T-cell (primary cell): Measurements from ENCODE around the gene ZNF669. TPM values are rescaled to one million over a fixed set of nuclear protein-coding genes. Genes with fewer than 3 reads are reported as not detected.

ENCODE experiments used
- ATAC-seq, 4 experiments: fragments of 200-7000 bp in 3 of 4; fragments of 150-1000 bp in 1 of 4; cut with Tn5 transposase; replicated peaks in 1 of 4; 1 replicate in 3 of 4; 2 replicates in 1 of 4; pipeline ENCODE4 v1.10.0; 2021; ENCODE audit warnings: moderate library complexity in 3 of 4, mild to moderate bottlenecking in 2 of 4, moderate number of reproducible peaks in 1 of 4
- CTCF ChIA-PET, 2 donors: fragments of 300-600 bp; sonication (Branson Sonifier 250); formaldehyde crosslinking; loops; one replicate each; lab custom pipeline; 2022; ENCODE audit warnings: antibody characterized with exemption in 2 of 2; lab: Charles Lee
- POLR2A ChIA-PET, 2 donors: fragments of 300-600 bp; sonication (Branson Sonifier 250); formaldehyde crosslinking; loops; one replicate each; lab custom pipeline; 2022; ENCODE audit warnings: antibody characterized with exemption in 2 of 2; lab: Charles Lee
- DNase-seq, 35 experiments: peaks; one replicate each; pipeline versions ENCODE4 v3.0.0 to v3.0.0-alpha.2; 2013 to 2023
- H3K27ac ChIP-seq: one replicate; pipeline ENCODE4 v1.5.1; 2013; ENCODE audit warnings: low read length
- H3K27me3 ChIP-seq, 2 experiments: replicated peaks in 1 of 2; 1 replicate in 1 of 2; 2 replicates in 1 of 2; pipeline versions ENCODE4 v1.6.1 to v1.7.0; 2013; ENCODE audit warnings: low read length in 1 of 2, mixed read lengths in 1 of 2; ENCODE audit not compliant: control insufficient read depth in 2 of 2, insufficient read depth in 2 of 2; ENCODE audit errors: extremely low read depth in 1 of 2
- H3K36me3 ChIP-seq, 2 donors: 1 replicate in 1 of 2; 2 replicates in 1 of 2; pipeline versions ENCODE4 v1.6.1 to v1.7.0; 2013; ENCODE audit warnings: low read length in 1 of 2; ENCODE audit not compliant: control insufficient read depth in 2 of 2, insufficient read depth in 1 of 2; ENCODE audit errors: extremely low read depth in 1 of 2
- H3K4me1 ChIP-seq, 2 experiments: 1 replicate in 1 of 2; 2 replicates in 1 of 2; pipeline versions ENCODE4 v1.6.1 to v1.7.0; 2013; ENCODE audit warnings: low read length in 2 of 2, mixed read lengths in 1 of 2; ENCODE audit not compliant: insufficient read depth in 2 of 2, control insufficient read depth in 1 of 2; ENCODE audit errors: extremely low read depth in 1 of 2
- H3K4me3 ChIP-seq, 2 donors: 1 replicate in 1 of 2; 2 replicates in 1 of 2; pipeline versions ENCODE4 v1.5.1 to v1.7.0; 2013; ENCODE audit warnings: mild to moderate bottlenecking in 2 of 2, low read length in 1 of 2, moderate library complexity in 1 of 2; ENCODE audit not compliant: control insufficient read depth in 1 of 2; ENCODE audit errors: extremely low read depth in 1 of 2
- H3K9me3 ChIP-seq: 2 replicates; pipeline ENCODE4 v1.7.0; 2013
- H3K27ac Mint-ChIP-seq, 2 donors: one replicate each; pipeline ENCODE4 v1.8.0; 2020 to 2021; ENCODE audit warnings: mild to moderate bottlenecking in 2 of 2, mixed read lengths in 2 of 2
- H3K27me3 Mint-ChIP-seq, 2 donors: one replicate each; pipeline ENCODE4 v1.8.0; 2021 to 2022; ENCODE audit warnings: mixed read lengths in 2 of 2
- H3K36me3 Mint-ChIP-seq: one replicate; pipeline ENCODE4 v1.8.0; 2021; ENCODE audit warnings: mixed read lengths
- H3K4me1 Mint-ChIP-seq, 3 donors: one replicate each; pipeline ENCODE4 v1.8.0; 2020 to 2022; ENCODE audit warnings: mixed read lengths in 3 of 3, mild to moderate bottlenecking in 1 of 3
- H3K4me3 Mint-ChIP-seq, 3 donors: one replicate each; pipeline ENCODE4 v1.8.0; 2020 to 2022; ENCODE audit warnings: mild to moderate bottlenecking in 3 of 3, mixed read lengths in 3 of 3, moderate library complexity in 3 of 3
- H3K9me3 Mint-ChIP-seq, 3 donors: one replicate each; pipeline ENCODE4 v1.8.0; 2020 to 2022; ENCODE audit warnings: mixed read lengths in 3 of 3
- whole genome bisulfite sequencing: methylation state at CpG from one replicate; pipeline ENCODE4 v1.1.5; 2013; ENCODE audit warnings: missing lambda C conversion rate; ENCODE audit not compliant: insufficient coverage; 5-methylcytosine and 5-hydroxymethylcytosine counted together
- total RNA-seq, 35 experiments: library from RNA in 6 of 35; stranded (reverse) in 6 of 35; fragments of 120-200 nt in 1 of 35; gene quantifications; one replicate each; pipeline versions ENCODE4 v1.2.1 to v1.2.4 and lab custom pipeline; 2013 to 2026

ZNF669 gene
- total RNA-seq, 5 donors from 2014 or later (not counting 1 experiment from before 2014, with no cell fraction given), result 11.0 to 13.7 (median 12.8) TPM

GRCh38 chr1:247119600-247120407 lies 15.6 kb upstream of the ZNF669 start:
- Mint-ChIP-seq H3K27ac (no peak overlapping the region), H3K36me3 (no peaks in the 10 kb centered on the region), H3K4me3 (no peak overlapping the region), H3K27me3 (peaks cover 0 to 3% of the 10 kb centered on the region in 2 donors), H3K9me3 (no peaks in the 10 kb centered on the region), H3K4me1 (peaks cover 0 to 5% (median 2%) of the 10 kb centered on the region in 3 donors)
- ChIA-PET CTCF (interaction anchor here in 1 of 2 donors (0.6 kb wide), 1 partner anchor 10 kb away, joined by 3 read pairs; no protein-coding TSS in a partner anchor), POLR2A (interaction anchor here in 1 of 2 donors (0.5 kb wide), 1 partner anchor 16 kb away, joined by 14 read pairs; the partner anchor contains the start of gene ZNF669)
- no peaks in the 10 kb centered on the region for H3K4me1 ChIP-seq
- H3K27ac ChIP-seq, result no peak overlapping the region
- H3K27me3 ChIP-seq, result peaks cover 0 to 5% of the 10 kb centered on the region in 2 experiments
- H3K4me3 ChIP-seq, result no peak overlapping the region
- WGBS, result 95% methylated on average over 20 of the region's 22 CpGs
- H3K9me3 ChIP-seq, result no peaks in the 10 kb centered on the region
- ATAC-seq (no peak), DNase-seq (no peak)
- H3K36me3 ChIP-seq, result no peaks in the 10 kb centered on the region

- no peak overlapping the region for H3K4me3 ChIP-seq
- CTCF ChIA-PET, result interaction anchor here in 1 of 2 donors (0.6 kb wide), 1 partner anchor 9 kb away, joined by 3 read pairs; no protein-coding TSS in a partner anchor
- H3K27me3 ChIP-seq, result peaks cover 0 to 12% of the 10 kb centered on the region in 2 experiments
- WGBS, result 76% methylated on average over 10 of the region's 11 CpGs
- H3K4me1 Mint-ChIP-seq, result peaks cover 0 to 5% (median 2%) of the 10 kb centered on the region in 3 donors
- no peak overlapping the region for H3K4me3 Mint-ChIP-seq
- ATAC-seq (peak in 2 of 4 experiments; percentile 20 to 28), DNase-seq (peak in 6 of 35 experiments; percentile 11 to 34 (median 24))
- H3K36me3 ChIP-seq, result no peaks in the 10 kb centered on the region
- POLR2A ChIA-PET, result no interaction called here
- H3K27ac Mint-ChIP-seq, result no peak overlapping the region
- no peaks in the 10 kb centered on the region for H3K36me3 Mint-ChIP-seq
- no peaks in the 10 kb centered on the region for H3K4me1 ChIP-seq
- no peaks in the 10 kb centered on the region for H3K9me3 Mint-ChIP-seq
- no peak overlapping the region for H3K27ac ChIP-seq
- no peaks in the 10 kb centered on the region for H3K9me3 ChIP-seq
- peaks cover 0 to 4% of the 10 kb centered on the region in 2 donors for H3K27me3 Mint-ChIP-seq
Observed at GRCh38 chr1:247118946-247119446, 14.8 kb upstream of the ZNF669 start.

- no peaks in the 10 kb centered on the region for H3K9me3 Mint-ChIP-seq
- Histone ChIP-seq H3K27me3 (peaks cover 4 to 40% of the 10 kb centered on the region in 2 experiments), H3K27ac (no peak overlapping the region), H3K9me3 (no peaks in the 10 kb centered on the region), H3K4me1 (peaks cover 4 to 15% of the 10 kb centered on the region in 2 experiments), H3K4me3 (no peak overlapping the region), H3K36me3 (no peaks in the 10 kb centered on the region)
- ATAC-seq (no peak), DNase-seq (no peak)
- CTCF ChIA-PET, result no interaction called here
- POLR2A ChIA-PET, result no interaction called here
- H3K27ac Mint-ChIP-seq, result no peak overlapping the region
- peaks cover 12 to 19% of the 10 kb centered on the region in 2 donors for H3K27me3 Mint-ChIP-seq
- no peaks in the 10 kb centered on the region for H3K36me3 Mint-ChIP-seq
- peaks cover 5 to 11% (median 11%) of the 10 kb centered on the region in 3 donors for H3K4me1 Mint-ChIP-seq
- H3K4me3 Mint-ChIP-seq, result peak overlapping the region in 1 of 3 donors; percentile 18
- WGBS, result 92% methylated on average over 6 of the region's 12 CpGs
Observed at GRCh38 chr1:247115545-247115944, 11.4 kb upstream of the ZNF669 start.

DNA sequence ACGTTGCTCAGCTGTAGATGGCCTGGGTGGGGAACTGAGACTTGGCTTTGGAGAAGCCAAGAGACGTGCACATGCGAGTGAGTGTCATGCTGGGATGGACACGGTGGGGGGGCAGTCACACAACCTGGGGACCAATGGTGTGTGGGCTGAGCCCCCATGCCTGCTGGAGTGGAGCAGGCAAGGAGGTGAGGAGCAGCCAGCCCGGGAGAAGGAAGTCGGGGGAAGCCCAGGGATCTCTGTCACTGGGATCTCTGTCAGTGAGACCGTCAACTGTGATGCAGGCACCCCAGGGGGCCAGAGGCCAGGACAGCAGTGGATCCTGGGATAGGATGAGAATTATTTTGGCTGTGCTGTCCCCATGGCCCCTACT lies 11.0 kb upstream of the ZNF669 start:
- no peaks in the 10 kb centered on the region for H3K36me3 ChIP-seq
- no peak overlapping the region for H3K27ac Mint-ChIP-seq
- H3K4me3 Mint-ChIP-seq, result peak overlapping the region in 1 of 3 donors; percentile 18
- ChIA-PET POLR2A (no interaction called here), CTCF (no interaction called here)
- H3K27ac ChIP-seq, result no peak overlapping the region
- 78% methylated on average over 6 of the region's 7 CpGs for WGBS
- H3K27me3 Mint-ChIP-seq, result peaks cover 12 to 22% of the 10 kb centered on the region in 2 donors
- ATAC-seq (no peak), DNase-seq (no peak)
- H3K36me3 Mint-ChIP-seq, result no peaks in the 10 kb centered on the region
- no peak overlapping the region for H3K4me3 ChIP-seq
- H3K4me1 Mint-ChIP-seq, result peaks cover 5 to 12% (median 12%) of the 10 kb centered on the region in 3 donors
- H3K4me1 ChIP-seq, result peaks cover 6 to 18% of the 10 kb centered on the region in 2 experiments
- no peaks in the 10 kb centered on the region for H3K9me3 Mint-ChIP-seq
- no peaks in the 10 kb centered on the region for H3K9me3 ChIP-seq
- peaks cover 4 to 44% of the 10 kb centered on the region in 2 experiments for H3K27me3 ChIP-seq

DNA sequence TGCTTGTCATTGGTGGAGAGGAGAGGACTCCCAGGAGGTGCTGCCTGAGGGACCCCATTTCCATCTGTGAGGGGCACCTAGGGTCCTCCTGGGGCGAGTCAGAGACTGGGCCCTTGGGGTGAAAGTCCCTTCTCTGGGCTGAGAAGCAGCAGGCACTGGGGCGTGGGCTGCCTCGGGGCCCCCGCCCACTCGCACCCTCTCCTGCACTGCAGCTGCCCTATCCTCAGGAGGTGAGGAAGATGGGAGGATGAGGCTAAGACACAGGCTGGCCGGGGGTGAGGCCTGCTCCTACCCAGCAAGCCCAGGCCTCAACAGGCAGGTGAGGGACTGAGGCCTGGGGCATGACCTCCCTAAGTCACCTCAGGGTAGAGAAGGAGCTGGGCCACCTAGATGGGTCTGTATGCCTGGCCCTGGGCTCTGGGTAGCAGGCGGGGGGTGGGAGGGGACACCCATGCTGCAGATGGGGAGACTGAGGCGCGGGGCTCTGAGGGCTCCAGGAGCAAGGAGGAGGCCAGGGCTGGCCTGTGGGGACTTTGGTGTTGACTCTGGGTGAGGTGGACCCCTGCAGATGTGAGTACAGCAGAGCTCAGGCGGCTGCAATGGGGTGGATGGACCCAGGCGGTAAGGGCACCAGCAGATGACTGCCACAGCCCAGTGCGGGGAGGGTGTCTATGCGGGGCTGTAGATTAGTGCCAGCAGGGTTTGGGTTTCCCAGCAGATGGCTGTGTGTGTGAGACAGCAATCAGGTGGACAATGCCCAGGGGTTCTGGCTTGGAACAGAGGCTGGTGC lies 10.4 kb upstream of the ZNF669 start:
- H3K4me3 Mint-ChIP-seq, result peak overlapping the region in 1 of 3 donors; percentile 18
- POLR2A ChIA-PET, result no interaction called here
- no peak overlapping the region for H3K4me3 ChIP-seq
- no peak for ATAC-seq
- 92% methylated on average over 8 of the region's 13 CpGs for WGBS
- H3K4me1 Mint-ChIP-seq, result peaks cover 5 to 17% (median 16%) of the 10 kb centered on the region in 3 donors
- CTCF ChIA-PET, result no interaction called here
- peaks cover 17 to 28% of the 10 kb centered on the region in 2 donors for H3K27me3 Mint-ChIP-seq
- no peaks in the 10 kb centered on the region for H3K9me3 Mint-ChIP-seq
- no peak overlapping the region for H3K27ac ChIP-seq
- no peaks in the 10 kb centered on the region for H3K9me3 ChIP-seq
- DNase-seq, result no peak
- no peak overlapping the region for H3K27ac Mint-ChIP-seq
- peaks cover 3% of the 10 kb centered on the region for H3K36me3 Mint-ChIP-seq
- peaks cover 7 to 48% of the 10 kb centered on the region in 2 experiments for H3K27me3 ChIP-seq
- peaks cover 6 to 18% of the 10 kb centered on the region in 2 experiments for H3K4me1 ChIP-seq
- no peaks in the 10 kb centered on the region for H3K36me3 ChIP-seq

DNA sequence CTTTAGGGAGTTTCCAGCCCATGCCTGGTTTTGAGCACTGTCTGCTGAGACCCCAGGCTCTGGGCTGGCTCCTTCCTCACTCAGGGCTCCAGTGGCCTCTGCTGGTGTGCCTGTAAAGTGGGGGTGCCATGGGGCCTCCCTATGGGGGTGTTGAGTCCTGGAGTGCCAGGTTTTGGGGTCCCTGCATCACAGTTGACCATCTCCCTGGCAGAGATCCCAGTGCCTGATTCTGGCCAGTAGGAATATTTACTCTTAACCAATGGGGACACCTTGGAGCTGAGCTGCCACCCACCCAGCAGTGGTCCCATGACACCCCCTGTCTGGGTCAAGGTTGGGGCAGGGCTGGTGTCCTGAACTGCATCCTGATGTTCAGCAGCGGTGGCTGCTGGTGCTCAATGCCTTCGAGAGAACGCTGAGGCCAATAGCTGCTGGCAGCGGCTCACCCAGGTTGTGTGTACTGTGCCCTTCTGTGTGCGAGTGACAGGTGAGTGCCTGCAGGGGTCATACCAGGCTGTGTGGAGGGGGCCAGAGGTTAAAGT lies 9.6 kb upstream of the ZNF669 start:
- no peak overlapping the region for H3K4me3 ChIP-seq
- no peak overlapping the region for H3K27ac Mint-ChIP-seq
- H3K9me3 Mint-ChIP-seq, result no peaks in the 10 kb centered on the region
- ChIA-PET CTCF (no interaction called here), POLR2A (no interaction called here)
- DNase-seq (no peak), ATAC-seq (no peak)
- no peak overlapping the region for H3K27ac ChIP-seq
- peaks cover 5 to 19% (median 16%) of the 10 kb centered on the region in 3 donors for H3K4me1 Mint-ChIP-seq
- no peaks in the 10 kb centered on the region for H3K36me3 ChIP-seq
- H3K27me3 ChIP-seq, result peaks cover 7 to 48% of the 10 kb centered on the region in 2 experiments
- peak overlapping the region in 1 of 3 donors; percentile 60 for H3K4me3 Mint-ChIP-seq
- peaks cover 6 to 18% of the 10 kb centered on the region in 2 experiments for H3K4me1 ChIP-seq
- H3K27me3 Mint-ChIP-seq, result peaks cover 23 to 35% of the 10 kb centered on the region in 2 donors
- H3K36me3 Mint-ChIP-seq, result peaks cover 3% of the 10 kb centered on the region
- 95% methylated on average over 4 of the region's 5 CpGs for WGBS
- H3K9me3 ChIP-seq, result no peaks in the 10 kb centered on the region
